HG02938 (cell line): ENCODE data around the gene ACVR2A.

Experiments used
- ATAC-seq: cut with Tn5 transposase; IDR thresholded peaks from one replicate; pipeline ENCODE4 v1.9.1; 2021; ENCODE audit warnings: mild to moderate bottlenecking, moderate library complexity; ENCODE audit not compliant: unreplicated experiment

ACVR2A gene

DNA sequence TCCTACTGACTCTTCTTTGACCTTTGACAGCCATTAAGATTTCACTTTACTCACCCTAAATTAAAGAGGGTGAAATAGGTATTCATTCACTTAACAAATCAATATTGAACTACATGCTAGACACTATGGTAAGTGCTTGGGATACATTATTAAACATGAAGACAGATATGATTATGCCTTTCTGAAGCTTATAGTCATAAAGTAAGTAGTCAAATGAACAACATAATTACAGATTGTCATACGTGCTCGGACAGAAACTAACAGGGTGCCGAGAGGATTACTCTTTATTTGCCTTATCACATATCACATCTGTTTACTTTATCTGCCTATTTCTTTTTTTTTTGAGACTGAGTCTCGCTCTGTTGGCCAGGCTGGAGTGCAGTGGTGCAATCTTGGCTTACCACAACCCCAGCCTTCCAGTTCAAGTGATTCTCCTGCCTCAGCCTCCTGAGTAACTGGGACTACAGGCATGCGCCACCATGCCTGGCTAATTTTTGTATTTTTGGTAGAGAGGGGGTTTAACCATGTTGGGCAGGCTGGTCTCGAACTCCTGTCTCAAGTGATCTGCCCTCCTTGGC, 9.8 kb downstream of the ACVR2A start:
- ATAC-seq: no peak

DNA sequence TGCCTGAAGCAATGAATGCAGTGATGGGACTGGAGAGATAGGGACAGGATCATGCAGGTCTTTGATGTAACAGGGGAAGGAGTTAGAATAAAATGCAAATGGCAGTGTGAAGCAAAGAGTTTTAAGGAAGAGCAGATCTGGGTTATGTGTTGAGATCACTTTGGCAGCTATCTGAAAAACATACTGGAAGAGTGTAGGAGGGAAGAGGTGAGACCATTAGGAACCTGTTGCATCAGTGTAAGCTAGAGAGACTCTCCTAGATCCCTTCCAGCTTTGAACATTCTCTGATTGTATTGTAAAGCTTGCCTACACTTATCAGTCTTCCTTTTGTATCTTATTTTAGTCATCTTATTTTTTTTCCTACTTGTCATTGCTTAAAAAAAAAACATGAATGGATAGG, 10.5 kb downstream of the ACVR2A start:
- no peak for ATAC-seq

DNA sequence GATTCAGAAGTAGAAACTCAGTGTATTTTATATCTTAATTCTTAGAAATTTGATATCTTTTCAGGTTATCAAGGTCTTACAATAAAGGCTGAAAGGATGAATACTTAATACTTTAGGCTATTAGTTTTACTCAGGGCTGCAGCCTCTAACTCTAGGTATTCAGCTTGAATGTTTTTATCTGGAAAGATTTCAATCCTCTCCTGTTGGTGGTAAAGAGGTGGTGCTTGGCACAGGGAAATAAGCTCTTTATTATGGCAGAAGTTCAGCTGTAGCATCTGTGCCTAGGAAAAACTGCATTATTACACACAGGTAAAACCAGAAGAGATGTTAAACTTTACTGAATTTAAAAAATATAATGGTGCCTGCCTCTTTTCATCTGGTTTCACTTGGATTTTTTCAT, 11.1 kb downstream of the ACVR2A start:
- no peak for ATAC-seq

DNA sequence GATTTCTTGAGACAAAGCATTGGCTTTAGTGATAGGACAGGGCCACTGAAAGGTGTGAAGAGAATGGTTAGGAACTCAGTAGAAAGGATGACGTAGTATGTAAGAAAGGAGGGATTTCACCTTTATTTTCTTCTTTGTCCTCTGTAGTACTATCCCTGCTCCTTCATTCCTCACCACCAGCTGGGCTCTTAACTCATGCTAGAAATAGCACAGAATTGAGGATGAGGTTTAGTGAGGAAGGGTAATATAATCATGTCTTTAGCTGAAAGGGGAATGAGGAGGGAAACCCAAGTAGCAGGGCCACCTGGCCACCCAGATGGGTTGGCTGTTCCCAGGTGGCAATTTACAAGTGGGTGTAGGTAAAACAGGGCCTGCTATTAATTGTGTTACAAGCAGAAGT, 15.2 kb downstream of the ACVR2A start:
- no peak for ATAC-seq

DNA sequence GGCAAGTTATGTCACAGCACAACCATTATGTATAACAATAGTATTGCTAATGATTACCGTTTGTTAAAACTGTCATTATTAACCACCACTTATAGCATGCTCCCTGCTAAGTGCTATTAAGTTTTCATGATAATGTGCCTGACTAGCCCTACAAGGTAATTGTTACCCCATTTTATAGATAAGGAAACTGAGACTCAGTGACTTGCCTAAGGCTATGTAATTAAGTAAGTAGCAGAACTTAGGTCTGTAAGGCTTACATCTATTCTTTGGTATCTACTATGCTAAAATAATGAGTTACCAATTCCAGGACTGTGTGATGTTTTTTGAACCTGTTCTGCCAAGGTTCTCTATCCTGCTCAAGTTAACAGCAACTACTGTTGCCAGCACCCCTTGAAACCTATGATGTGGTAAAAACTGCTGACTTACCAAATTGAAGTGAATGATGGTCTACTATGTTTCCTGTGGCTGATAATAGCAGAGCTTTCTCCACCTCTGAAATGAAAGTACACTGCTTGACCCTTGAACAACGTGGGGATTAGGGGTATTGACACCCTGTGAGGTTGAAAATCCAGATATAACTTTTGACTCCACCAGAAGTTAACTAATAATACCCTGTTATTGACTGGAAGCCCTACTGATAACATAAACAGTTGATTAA, 18.2 kb downstream of the ACVR2A start:
- ATAC-seq: no peak

DNA sequence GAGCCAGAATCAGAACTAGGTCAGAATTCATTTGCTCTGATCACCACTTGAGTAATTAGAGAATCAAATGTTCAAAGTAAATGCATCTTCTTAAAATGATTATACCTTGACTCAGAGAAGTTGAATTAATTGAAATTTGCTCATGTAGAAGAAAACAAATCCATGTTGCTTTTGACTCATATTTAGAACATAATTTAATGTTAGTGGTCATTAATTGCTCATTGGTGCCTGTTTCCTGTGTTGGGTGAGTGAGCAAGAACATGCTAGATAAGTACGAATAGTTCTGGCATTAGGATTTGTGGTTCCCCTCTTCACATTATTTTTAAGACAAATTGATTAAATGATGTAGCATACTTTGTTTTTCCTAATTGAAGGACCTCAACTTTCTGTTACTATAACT, 19.0 kb downstream of the ACVR2A start:
- no peak for ATAC-seq

DNA sequence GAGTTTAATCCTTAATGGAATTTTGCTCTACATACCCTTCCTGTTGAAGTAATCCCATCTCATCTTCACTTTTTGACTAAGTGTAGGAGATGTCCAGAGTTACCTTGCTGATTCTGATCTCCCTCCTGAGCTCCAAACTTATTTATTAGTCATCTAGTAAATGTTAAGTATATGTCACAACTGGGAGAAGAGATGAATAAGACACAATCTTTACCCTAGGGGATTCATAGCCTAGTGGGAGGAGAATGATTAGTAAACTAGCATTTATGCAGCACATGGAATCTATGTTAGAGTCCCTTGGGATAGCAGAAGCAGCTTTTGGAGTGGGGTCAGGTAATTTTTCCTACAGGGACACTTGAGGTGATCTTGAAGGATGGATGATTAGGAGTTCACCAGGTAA, 20.7 kb downstream of the ACVR2A start:
- ATAC-seq: no peak

DNA sequence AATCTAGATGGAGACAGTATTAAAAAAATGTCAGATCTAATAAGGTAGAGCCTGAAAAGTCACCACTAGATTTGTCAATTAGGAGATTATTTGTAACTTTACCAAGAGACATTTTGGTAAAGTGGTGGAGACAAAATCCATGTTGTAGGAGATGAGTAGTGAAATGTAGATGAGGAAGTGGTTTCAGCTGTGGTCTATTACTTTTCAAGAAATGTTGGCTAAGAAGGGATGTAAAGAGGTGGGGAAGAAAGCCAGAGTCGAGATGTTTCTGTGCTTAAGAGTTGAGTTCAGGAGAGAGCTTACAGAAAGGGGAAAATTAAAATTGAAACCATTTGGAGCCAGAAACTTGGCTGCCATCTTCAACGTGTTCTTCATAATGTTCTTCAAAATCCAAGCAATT, 22.2 kb downstream of the ACVR2A start:
- no peak for ATAC-seq

DNA sequence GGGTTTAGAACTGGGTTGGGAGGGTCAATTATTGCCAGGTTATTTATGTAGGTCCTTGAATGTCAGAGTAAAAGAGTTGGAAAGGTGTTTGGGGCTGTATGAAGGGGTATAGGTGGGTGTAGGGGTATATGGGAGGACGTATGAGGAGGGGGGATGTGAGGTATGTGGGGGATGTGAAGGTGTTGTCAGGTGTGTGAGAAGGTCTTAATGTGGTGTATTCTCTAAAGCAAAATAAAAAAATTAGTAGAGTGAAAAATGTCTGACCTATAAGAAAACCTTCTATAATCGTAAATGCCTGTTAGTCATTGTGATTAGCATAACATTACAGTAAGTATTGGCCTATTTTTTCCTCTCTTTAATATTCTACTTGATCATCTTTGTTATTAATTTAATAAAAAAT, 25.1 kb downstream of the ACVR2A start:
- no peak for ATAC-seq

DNA sequence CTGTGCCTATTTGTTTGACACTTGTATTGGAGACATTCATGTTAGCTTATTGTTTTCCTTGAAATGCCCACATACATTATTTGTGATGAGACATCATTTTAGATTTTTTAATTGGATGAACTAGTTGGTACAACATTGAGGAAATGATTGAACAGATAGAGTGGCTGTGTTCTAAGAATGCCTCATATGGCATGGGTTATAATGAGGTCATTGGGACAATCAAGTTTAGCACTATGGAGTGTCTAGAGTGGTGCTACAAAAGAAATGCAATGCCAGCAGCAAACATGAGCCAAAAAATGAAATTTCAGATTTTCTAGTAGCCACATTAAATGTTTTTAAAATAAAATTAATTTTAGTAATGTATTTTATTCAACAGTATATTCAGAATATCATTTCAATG, 28.1 kb downstream of the ACVR2A start:
- no peak for ATAC-seq

DNA sequence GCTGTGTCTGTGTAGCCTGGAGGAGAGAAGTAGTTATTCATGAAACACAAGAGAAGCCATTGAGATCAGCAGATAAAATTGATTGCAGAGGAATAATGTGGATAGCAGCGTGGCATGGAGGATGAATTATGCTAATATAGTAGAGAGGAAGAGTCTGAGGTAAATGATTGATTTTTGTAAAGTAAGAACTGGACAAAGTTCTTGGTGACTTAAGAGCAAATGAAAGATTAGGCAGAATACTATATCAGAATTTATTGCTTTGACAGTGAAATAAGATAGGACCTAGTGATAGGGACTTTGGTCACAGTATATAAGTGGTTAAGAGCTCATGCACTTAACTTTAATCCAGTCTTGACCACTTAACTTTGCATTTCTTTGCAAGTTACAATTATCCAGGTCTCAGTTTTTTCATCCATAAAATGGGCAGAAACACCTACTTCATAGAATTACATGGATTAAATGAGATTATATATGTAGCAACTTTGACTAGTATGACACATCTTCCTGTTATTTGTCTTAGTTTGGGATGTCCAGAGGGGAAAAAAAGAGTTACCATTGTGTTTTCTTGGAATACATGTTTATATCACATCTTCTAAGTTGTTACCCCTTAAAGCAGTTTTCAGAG, 29.1 kb downstream of the ACVR2A start:
- ATAC-seq: no peak

DNA sequence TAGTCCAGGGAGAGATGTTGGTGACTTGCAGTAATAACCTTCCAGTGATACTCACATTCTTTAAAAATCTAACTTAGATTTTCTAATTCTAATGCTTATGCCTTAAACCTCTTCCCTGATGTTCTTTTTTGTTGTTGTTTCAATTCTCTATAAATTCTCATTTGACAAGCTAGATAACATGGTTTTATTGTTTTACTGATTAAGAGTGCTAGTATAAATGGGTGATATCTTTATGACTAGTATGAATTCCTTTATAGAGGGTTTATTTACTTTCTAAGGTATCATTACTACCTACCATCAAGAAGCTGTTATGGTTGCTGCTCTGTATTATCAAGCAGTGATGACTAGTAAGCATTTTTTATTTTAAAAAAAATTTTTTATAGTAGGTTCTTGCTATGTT, 35.0 kb downstream of the ACVR2A start:
- ATAC-seq: no peak

DNA sequence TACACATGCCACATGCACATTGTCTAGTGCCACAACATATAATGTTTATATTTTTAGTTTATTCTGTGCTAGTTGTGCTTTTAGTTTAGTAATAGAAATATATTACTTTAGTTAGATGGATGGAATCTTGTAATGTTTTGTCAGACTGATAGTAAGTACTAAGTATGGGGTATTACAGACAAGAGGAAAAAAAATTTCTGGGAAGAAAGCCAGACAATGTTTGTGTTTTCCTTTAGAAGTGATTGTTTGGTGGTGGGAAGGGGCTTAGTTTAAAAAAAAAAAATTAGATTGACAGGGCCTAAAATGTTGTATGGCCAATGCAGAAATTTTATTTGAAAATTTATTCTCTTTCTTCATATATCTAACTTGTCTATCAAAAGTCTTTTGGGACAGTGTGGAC, 37.8 kb downstream of the ACVR2A start:
- ATAC-seq: no peak

DNA sequence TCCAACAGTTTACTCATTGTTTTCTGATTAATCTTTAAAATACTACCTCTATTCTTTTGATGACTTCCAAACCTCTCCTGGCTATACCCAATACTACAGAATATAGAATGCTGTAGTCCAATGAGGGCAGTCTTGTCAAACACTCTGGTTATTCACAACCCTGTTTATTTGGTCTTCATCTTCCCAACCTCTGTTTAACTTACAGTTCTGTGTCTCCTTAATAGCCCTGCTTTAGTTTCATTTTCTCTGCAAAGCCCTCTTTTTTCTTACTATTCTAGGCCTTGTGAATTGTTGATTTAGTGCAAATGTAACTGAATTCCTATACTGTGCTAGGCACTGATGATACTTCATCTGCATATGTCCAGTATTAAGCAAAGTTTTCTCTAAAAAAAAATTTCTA, 40.0 kb downstream of the ACVR2A start:
- ATAC-seq: no peak

DNA sequence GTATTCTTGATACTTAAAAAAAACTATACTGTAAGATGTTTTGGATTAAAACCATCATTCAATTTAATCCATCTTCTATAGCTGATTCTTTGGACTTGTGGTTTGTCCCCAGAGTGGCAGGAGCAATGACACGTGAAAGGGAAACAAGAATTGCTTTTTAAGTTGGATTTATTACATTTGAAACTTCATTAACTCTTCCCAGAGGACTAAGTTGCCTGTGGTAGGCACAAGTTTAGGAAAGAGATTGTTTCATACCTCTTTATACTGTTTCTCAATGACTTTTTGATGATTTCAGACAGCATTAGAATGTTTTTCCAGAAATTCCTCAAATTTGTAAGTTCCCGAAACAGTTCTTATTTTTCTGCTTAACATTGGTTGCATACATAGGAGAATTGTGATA, 41.3 kb downstream of the ACVR2A start:
- no peak for ATAC-seq

DNA sequence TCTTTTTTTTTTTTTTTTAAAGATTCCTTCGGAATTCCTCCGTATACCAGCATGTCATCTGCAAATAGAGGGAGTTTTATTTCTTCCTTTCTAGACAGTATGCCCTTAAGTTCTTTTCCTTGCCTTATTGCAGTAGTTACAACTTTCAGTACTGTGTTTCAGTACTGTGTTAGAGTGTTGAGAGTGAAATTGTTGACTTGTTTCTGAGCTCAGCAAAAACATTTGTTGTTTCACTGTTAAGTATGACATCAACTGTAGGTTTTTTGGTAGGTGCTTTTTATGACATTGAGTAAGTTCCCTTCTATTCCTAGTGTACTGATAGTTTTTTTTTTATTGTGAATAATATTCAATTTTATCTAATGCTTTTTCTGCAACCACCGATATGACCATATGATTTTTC, 43.9 kb downstream of the ACVR2A start:
- ATAC-seq: peak; percentile 66

DNA sequence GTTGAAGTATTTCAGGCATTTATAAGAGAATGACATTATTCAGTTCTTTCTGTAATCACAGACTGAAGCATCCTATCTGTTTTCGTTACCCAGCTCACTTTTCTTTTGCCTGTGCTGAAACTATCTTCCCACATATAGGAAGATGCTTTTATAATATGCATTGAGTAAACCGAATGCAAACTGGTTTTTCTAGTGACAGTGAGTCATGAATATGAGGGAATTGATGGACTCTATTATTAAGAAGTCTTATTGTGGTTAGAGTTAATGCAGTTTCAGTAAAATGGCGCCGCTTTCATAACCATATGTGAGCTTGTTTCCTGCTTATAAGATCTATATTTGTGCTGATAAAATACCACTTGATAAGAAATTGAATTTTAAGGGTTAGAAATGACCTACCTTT, 59.2 kb downstream of the ACVR2A start:
- ATAC-seq: no peak

DNA sequence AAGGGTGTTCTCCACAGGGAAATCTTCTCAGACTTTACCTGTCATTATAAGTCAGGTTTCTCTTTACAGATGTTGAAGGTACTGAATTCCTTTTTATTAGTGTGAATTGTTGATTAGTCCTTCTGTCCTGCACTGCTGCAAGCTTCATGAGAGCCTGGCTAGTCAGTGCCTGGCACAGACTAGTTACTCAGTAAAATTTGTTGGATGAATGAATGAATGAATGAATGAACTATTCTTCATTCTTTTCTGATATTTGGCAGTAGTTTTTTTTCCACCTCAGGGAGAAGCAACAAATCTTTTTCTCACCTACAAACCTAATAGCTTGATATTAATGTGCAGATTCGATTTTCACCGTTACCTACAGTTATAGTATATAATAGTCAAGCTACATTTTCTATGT, 64.3 kb downstream of the ACVR2A start:
- ATAC-seq: no peak

DNA sequence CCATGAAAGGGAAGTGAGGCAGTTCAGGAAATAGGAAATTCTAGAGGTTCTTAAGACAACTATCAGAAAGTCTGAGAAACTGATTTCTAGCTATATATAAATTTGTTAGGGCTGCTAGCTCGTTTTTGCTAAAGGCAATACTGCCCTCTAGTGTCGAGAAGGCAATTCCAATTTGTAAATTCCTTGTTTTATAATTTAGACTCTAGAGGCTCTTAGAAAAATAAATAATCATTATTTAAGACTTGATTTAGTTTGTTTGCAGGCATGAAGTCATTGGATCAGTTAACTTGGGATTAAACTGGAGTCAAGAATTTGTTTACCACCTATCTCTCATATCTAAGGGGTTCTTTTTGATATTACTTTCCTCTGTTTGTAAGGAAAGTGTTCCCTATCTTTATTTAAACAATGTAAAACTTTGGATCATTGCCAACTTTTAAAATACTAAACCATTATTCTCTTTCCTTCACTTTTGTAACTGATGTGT, 66.2 kb downstream of the ACVR2A start:
- peak; percentile 59 for ATAC-seq

DNA sequence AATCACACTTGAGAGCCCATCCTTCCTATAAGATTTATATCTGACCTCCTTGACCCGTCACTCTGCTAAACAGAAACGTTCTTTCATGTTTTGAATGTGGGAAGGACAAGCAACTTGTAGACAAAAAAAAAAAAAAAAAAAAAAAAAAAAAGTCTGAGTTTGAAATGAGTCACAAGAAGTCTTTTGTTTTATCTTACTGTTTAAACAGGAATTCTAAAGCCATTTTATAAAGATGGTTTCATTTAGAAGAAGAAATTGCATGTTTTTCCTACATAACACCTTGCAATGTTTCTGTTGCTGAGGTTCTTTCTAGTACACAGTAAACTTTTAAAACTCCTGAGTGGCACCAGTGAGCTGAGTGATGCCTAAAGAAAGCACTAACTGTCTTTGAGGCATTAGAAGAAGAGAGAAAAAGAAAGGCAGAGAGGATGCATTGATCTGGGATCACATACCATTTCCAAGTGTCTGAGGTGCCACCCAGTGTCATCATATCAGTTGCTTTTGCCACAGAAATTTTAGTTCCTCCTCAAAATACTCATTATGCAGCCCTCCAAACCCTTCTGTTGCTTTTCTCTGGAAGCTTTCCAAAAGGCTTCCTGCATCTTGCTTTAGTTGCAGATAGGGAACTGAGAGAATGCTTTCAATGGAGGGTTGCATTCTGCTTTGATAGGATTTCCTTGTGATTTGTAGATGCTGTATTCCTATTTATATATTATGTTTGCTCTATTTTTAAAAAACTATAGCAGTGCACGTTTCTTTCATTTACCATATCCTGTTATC, 69.1 kb downstream of the ACVR2A start:
- ATAC-seq: no peak

DNA sequence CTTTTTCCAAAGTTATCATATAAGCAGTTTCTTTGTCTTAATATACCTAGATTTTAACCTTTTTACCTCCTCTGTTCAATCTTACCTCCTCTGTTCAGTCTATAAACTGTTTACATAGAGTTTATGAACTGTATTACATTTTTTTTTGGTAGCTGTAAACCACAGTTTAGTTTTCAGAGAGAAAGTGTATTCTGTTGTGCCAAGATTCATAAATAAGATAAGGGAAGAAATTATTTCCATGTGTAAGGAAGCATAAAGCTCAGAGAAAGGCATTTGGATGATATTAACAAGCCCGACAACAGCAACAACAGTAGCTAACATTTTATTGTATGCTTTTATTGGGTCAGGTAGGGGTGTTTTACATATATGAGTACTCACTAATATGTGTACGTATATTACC, 71.2 kb downstream of the ACVR2A start:
- ATAC-seq: no peak

DNA sequence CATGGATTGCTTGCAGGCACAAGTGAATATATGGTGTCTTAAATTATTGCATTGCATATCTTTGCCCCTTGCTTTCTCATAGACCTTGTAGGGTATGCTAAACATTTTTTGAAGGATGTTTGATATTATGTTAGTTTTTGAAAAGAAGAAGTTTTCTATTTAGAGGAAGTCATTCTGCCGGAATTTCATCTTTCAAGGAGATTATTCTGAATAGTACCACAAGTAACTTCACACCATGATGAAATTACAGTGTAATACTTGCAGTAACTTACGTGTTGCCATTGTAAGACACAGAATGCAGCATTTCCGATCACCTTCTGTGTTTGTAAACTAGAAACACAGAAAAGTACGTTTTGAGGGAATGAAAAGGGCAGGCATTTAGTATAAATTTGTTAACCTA, 71.9 kb downstream of the ACVR2A start:
- ATAC-seq: no peak
